Transverse colon (tissue), 4 donors: Measurements from ENCODE around the gene CYBB.

Experiments used
- POLR2A ChIP-seq: fragments of 450-650 bp; IDR thresholded peaks from one replicate; pipeline ENCODE4 v1.6.1; 2016; ENCODE audit warnings: antibody characterized with exemption, mild to moderate bottlenecking, moderate library complexity
- POLR2AphosphoS5 ChIP-seq, 3 donors: sonication (generic); formaldehyde crosslinking; IDR thresholded peaks; one replicate each; pipeline ENCODE4 v1.6.1; 2016; ENCODE audit warnings: antibody characterized with exemption in 3 of 3
- TF ChIP-seq, protein P1 (sequence below), 5 experiments: fragments of 200-600 bp in 3 of 5; fragments of 450-650 bp in 2 of 5; sonication (generic) in 3 of 5; IDR thresholded peaks; 1 replicate in 2 of 5; 2 replicates in 3 of 5; pipeline ENCODE4 v1.5.1; 2016 to 2017; ENCODE audit warnings: antibody characterized with exemption in 5 of 5, inconsistent platforms in 3 of 5, mild to moderate bottlenecking in 2 of 5, moderate library complexity in 1 of 5

DNA sequence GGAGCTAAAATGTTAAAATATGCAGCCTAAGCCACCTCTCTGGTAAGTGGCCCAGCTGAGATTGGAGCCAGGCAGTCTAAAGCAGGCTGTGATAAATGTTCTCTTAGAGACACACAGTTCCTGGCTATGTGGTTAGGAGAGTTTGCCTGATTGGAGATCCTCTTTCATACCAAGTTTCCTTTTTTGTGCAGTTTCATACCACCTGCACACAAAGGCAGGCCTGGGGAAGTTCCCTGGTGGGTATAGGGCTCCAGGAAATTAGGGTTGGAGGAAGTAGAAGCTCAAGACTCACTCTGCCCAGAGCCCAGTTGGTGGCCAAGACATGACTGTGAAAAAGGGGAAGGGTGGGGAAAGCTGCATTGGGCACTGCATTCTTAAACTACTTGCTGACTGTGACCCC is 16.9 kb downstream of the CYBB start:
- TF ChIP-seq POLR2A (no peak), POLR2AphosphoS5 (IDR thresholded peaks at IDR 0.05) (no peak)
- TF ChIP-seq, protein P1, sequence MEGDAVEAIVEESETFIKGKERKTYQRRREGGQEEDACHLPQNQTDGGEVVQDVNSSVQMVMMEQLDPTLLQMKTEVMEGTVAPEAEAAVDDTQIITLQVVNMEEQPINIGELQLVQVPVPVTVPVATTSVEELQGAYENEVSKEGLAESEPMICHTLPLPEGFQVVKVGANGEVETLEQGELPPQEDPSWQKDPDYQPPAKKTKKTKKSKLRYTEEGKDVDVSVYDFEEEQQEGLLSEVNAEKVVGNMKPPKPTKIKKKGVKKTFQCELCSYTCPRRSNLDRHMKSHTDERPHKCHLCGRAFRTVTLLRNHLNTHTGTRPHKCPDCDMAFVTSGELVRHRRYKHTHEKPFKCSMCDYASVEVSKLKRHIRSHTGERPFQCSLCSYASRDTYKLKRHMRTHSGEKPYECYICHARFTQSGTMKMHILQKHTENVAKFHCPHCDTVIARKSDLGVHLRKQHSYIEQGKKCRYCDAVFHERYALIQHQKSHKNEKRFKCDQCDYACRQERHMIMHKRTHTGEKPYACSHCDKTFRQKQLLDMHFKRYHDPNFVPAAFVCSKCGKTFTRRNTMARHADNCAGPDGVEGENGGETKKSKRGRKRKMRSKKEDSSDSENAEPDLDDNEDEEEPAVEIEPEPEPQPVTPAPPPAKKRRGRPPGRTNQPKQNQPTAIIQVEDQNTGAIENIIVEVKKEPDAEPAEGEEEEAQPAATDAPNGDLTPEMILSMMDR (IDR thresholded peaks at IDR 0.05): no peak
